Prostate gland (tissue), 2 donors: ENCODE results near the gene POU3F1. TPM values are rescaled to one million over a fixed set of nuclear protein-coding genes. Genes with fewer than 3 reads are reported as not detected.

Source experiments
- DNase-seq: peaks from one replicate; pipeline ENCODE4 v3.0.0-alpha.2; 2019; ENCODE audit warnings: low spot score
- H3K27ac ChIP-seq, 2 donors: fragments of 200-600 bp; sonication (generic); 2 replicates each; pipeline ENCODE4 v1.5.1; 2017 to 2019
- H3K27me3 ChIP-seq: fragments of 200-600 bp; sonication (generic); replicated peaks from 2 replicates; pipeline ENCODE4 v1.5.1; 2019; ENCODE audit not compliant: insufficient read depth
- H3K36me3 ChIP-seq, 2 donors: fragments of 200-600 bp; sonication (generic); 1 replicate in 1 of 2; 2 replicates in 1 of 2; pipeline versions ENCODE4 v1.5.1 to v1.8.1; 2017 to 2019
- H3K4me1 ChIP-seq: fragments of 200-600 bp; sonication (generic); replicated peaks from 2 replicates; pipeline ENCODE4 v1.5.1; 2019
- H3K4me3 ChIP-seq, 2 donors: fragments of 200-600 bp; sonication (generic); 2 replicates each; pipeline ENCODE4 v1.5.1; 2017 to 2019
- H3K9me3 ChIP-seq: fragments of 200-600 bp; sonication (generic); 2 replicates; pipeline ENCODE4 v1.5.1; 2017
- POLR2A ChIP-seq: fragments of 450-650 bp; IDR thresholded peaks from one replicate; pipeline ENCODE4 v1.6.1; 2016; ENCODE audit warnings: antibody characterized with exemption, mild to moderate bottlenecking
- POLR2AphosphoS5 ChIP-seq: sonication (generic); formaldehyde crosslinking; IDR thresholded peaks from one replicate; pipeline ENCODE4 v1.6.1; 2017; ENCODE audit warnings: antibody characterized with exemption
- WGBS: methylation state at CpG from one replicate; pipeline ENCODE4 v1.1.5; 2018; 5-methylcytosine and 5-hydroxymethylcytosine counted together
- intact Hi-C: fragments of 100-400 bp; cut with DNase I; formaldehyde crosslinking; loops from one replicate; pipeline ENCODE4 v1.14.2; 2022
- total RNA-seq, 2 donors: library from RNA; depleted of rRNA; stranded (reverse); fragments of >200 nt; gene quantifications; one replicate each; pipeline ENCODE4 v1.1.0, GENCODE V29; 2016
- TF ChIP-seq, protein P1 (sequence below), 4 experiments: fragments of 200-600 bp in 2 of 4; fragments of 450-650 bp in 2 of 4; sonication (generic) in 2 of 4; IDR thresholded peaks; 1 replicate in 3 of 4; 2 replicates in 1 of 4; pipeline ENCODE4 v1.5.1; 2016 to 2019; ENCODE audit warnings: antibody characterized with exemption in 4 of 4, mild to moderate bottlenecking in 2 of 4, moderate library complexity in 2 of 4

The POU3F1 gene
- total RNA-seq, 2 donors from 2014 or later, result 0.09 to 3.4 TPM

DNA sequence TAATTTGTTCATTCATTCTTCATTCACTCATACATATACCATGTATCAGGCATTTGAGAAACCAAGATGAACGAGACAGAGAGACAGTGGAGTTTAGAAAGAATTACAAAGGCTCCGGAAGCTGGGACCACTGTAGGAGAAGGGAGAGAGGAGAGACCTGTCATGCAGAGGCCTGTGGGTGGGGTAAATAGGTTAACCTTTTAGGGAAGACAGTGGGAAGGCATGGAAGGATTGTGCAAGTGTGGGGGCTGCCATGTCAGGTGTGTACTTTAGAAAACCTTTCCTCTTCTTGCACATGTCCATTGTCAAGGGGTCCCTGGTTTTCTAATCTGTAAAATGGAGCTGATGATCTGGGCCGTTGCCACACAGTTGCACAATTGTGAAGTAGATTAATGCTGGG lies 44.2 kb upstream of the POU3F1 start:
- no peak for TF ChIP-seq POLR2AphosphoS5
- TF ChIP-seq POLR2A, result no peak
- TF ChIP-seq, protein P1, sequence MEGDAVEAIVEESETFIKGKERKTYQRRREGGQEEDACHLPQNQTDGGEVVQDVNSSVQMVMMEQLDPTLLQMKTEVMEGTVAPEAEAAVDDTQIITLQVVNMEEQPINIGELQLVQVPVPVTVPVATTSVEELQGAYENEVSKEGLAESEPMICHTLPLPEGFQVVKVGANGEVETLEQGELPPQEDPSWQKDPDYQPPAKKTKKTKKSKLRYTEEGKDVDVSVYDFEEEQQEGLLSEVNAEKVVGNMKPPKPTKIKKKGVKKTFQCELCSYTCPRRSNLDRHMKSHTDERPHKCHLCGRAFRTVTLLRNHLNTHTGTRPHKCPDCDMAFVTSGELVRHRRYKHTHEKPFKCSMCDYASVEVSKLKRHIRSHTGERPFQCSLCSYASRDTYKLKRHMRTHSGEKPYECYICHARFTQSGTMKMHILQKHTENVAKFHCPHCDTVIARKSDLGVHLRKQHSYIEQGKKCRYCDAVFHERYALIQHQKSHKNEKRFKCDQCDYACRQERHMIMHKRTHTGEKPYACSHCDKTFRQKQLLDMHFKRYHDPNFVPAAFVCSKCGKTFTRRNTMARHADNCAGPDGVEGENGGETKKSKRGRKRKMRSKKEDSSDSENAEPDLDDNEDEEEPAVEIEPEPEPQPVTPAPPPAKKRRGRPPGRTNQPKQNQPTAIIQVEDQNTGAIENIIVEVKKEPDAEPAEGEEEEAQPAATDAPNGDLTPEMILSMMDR (IDR thresholded peaks at IDR 0.05), result no peak
- DNase-seq, result no peak
- H3K36me3 ChIP-seq, result no peaks in the 10 kb centered on the region
- WGBS, result 83% methylated on average over 3 of the region's 3 CpGs
- H3K4me3 ChIP-seq, result no peak overlapping the region
- H3K27ac ChIP-seq, result no peak overlapping the region
- H3K9me3 ChIP-seq, result no peaks in the 10 kb centered on the region
- H3K4me1 ChIP-seq, result no peaks in the 10 kb centered on the region
- no peaks in the 10 kb centered on the region for H3K27me3 ChIP-seq
- intact Hi-C loops, result no loop called here

DNA sequence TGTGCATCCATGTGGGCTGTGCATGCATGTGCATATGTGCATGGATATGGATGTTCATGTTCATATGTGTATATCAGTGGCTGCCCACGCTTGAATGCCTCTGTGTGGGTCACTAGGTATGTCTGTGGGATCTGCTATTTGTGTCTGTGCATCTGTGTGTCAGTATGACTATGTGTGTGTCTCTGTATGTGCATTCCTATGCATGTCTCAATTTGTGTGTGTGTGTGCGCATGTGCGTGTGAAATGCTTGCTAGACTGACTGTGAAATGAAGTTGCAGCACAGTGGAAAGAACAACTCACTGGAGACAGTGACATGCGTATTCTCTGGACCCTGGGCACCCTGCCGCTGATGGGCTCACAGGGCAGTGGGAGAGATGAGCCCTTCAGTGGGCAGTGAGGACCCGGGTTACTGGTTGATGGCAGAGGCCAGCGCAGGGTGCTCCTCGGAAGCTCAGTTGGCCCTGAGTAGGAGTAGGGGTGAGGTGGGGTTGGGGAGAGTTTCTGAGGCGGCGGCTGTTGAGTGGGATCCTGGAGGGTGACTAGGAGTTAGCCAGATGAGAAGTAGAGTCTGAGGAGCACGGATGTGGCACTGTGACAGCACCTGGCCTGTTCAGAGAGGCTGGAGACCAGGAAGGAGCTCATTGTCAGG lies 43.2 kb upstream of the POU3F1 start:
- H3K4me1 ChIP-seq, result no peaks in the 10 kb centered on the region
- intact Hi-C loops, result no loop called here
- DNase-seq, result no peak
- no peak for TF ChIP-seq POLR2A
- TF ChIP-seq, protein P1 (IDR thresholded peaks at IDR 0.05), result no peak
- no peak for TF ChIP-seq POLR2AphosphoS5
- no peaks in the 10 kb centered on the region for H3K27me3 ChIP-seq
- H3K4me3 ChIP-seq, result no peak overlapping the region
- H3K36me3 ChIP-seq, result no peaks in the 10 kb centered on the region
- no peaks in the 10 kb centered on the region for H3K9me3 ChIP-seq
- H3K27ac ChIP-seq, result no peak overlapping the region
- WGBS, result 93% methylated on average over 11 of the region's 11 CpGs

DNA sequence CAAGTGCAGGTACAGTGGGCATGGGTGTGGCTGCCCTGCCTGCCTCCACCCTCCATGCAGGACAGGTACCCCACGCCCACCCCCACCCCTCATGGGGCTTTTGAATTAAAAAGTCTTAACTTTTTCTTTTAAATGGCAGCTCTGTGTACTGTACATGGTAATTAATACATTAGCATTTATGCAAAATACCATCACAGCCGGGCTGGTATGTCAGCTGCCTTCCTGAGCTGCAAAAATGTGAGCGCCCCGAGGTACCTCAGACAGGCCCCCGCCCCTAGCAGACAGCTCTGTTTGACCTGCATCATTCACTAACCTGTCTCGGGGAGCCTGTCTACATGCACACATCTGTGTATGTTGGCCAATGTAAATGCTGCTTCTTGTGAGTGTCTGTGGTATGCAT lies 42.2 kb upstream of the POU3F1 start:
- Histone ChIP-seq H3K27me3 (no peaks in the 10 kb centered on the region), H3K4me1 (no peaks in the 10 kb centered on the region), H3K36me3 (no peaks in the 10 kb centered on the region), H3K9me3 (no peaks in the 10 kb centered on the region), H3K27ac (no peak overlapping the region), H3K4me3 (no peak overlapping the region)
- WGBS, result 83% methylated on average over 6 of the region's 6 CpGs
- TF ChIP-seq POLR2A (no peak), POLR2AphosphoS5 (no peak)
- TF ChIP-seq, protein P1 (IDR thresholded peaks at IDR 0.05), result no peak
- intact Hi-C loops, result no loop called here
- no peak for DNase-seq

DNA sequence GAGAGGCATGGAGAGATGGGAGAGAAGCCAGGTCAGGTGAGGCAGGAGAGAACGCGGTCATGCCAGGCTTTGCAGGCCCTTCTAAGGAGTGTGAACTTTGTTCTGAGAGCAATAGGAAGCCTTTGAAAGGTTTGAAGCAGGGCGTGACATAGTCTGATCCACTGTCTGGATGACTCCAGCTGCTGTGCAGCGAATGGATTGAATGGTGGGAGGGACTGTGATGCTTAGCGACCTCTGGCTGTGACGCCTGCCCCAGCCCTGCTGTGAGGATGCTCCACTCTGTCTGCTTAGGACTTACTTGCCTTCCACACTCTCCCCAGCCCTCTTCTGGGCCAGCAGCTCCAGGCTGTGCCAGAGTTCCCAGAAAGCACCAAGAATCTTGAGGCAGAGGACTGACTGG lies 41.8 kb upstream of the POU3F1 start:
- H3K27ac ChIP-seq, result no peak overlapping the region
- no peak for DNase-seq
- intact Hi-C loops, result no loop called here
- H3K27me3 ChIP-seq, result no peaks in the 10 kb centered on the region
- WGBS, result 52% methylated on average over 5 of the region's 6 CpGs
- H3K4me1 ChIP-seq, result no peaks in the 10 kb centered on the region
- no peak overlapping the region for H3K4me3 ChIP-seq
- H3K36me3 ChIP-seq, result no peaks in the 10 kb centered on the region
- H3K9me3 ChIP-seq, result no peaks in the 10 kb centered on the region
- TF ChIP-seq POLR2A (no peak), POLR2AphosphoS5 (no peak)
- TF ChIP-seq, protein P1 (IDR thresholded peaks at IDR 0.05), result no peak

DNA sequence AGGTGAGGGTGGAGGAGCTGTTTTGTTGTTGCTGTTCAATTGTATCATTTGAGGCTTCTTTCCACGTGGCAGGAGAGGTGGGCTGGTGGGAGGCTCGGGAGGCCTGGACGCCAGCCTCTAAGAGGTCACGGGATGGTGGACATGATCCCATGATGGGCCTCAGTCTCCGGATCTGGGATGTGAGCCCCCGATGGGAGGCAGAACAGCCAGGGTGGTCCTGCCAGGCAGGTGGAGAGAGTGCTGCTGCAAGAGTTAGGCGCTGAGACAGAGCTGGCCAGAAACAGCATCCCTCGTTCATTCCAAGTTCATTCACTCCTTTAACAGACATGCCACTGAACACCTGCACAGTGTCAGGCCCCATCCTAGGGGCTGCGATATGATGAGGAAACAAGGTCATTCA lies 41.1 kb upstream of the POU3F1 start:
- Histone ChIP-seq H3K4me1 (no peaks in the 10 kb centered on the region), H3K9me3 (no peaks in the 10 kb centered on the region), H3K27ac (no peak overlapping the region), H3K36me3 (no peaks in the 10 kb centered on the region), H3K4me3 (no peak overlapping the region), H3K27me3 (no peaks in the 10 kb centered on the region)
- TF ChIP-seq, protein P1 (IDR thresholded peaks at IDR 0.05), result no peak
- TF ChIP-seq POLR2A, result no peak
- WGBS, result 89% methylated on average over 9 of the region's 9 CpGs
- no peak for DNase-seq
- intact Hi-C loops, result no loop called here
